C4-2B (cell line): ENCODE data around the gene PLBD2.
"Not testable (repeated sequence)": the region's sequence is repeated elsewhere in the genome, so short reads cannot be mapped to it uniquely, and the experiment has no call there.

Experiments used
- H3K27ac ChIP-seq: fragments of 450-650 bp; 2 replicates; pipeline ENCODE4 v1.5.1; 2017
- CTCF ChIP-seq: fragments of 450-650 bp; conservative IDR thresholded peaks from 2 replicates; pipeline ENCODE4 v1.5.1; 2017; ENCODE audit warnings: mild to moderate bottlenecking
- ZFX ChIP-seq: fragments of 450-650 bp; IDR thresholded peaks from 2 replicates; pipeline ENCODE4 v1.6.1; 2017

PLBD2 gene

GRCh38 chr12:113347892-113348291 lies 10.5 kb upstream of the PLBD2 start:
- no peak for TF ChIP-seq ZFX
- TF ChIP-seq CTCF, result no peak
- H3K27ac ChIP-seq, result no peak overlapping the region

- TF ChIP-seq CTCF (no peak), ZFX (no peak)
- H3K27ac ChIP-seq, result no peak overlapping the region
Measured at GRCh38 chr12:113348849-113349536, 9.4 kb upstream of the PLBD2 start.

GRCh38 chr12:113351089-113351488 lies 7.3 kb upstream of the PLBD2 start:
- TF ChIP-seq ZFX (no peak), CTCF (no peak)
- no peak overlapping the region for H3K27ac ChIP-seq

- H3K27ac ChIP-seq, result not testable (repeated sequence)
Measured at GRCh38 chr12:113354192-113354591, 4.2 kb upstream of the PLBD2 start.

- peak overlapping the region; percentile 74 for H3K27ac ChIP-seq
Measured at GRCh38 chr12:113359133-113359938, 949 bp downstream of the PLBD2 start.

GRCh38 chr12:113359939-113360748 lies 1.8 kb downstream of the PLBD2 start:
- no peak overlapping the region for H3K27ac ChIP-seq
- no peak for TF ChIP-seq ZFX
- no peak for TF ChIP-seq CTCF

More at GRCh38 chr12:113359133-113359938, 949 bp downstream of the PLBD2 start:
- no peak for TF ChIP-seq ZFX
- TF ChIP-seq CTCF, result no peak

GRCh38 chr12:113361574-113362370 lies 3.4 kb downstream of the PLBD2 start:
- no peak overlapping the region for H3K27ac ChIP-seq
- TF ChIP-seq CTCF, result no peak
- TF ChIP-seq ZFX, result no peak
